ENCODE results near the gene FBXL19.

The FBXL19 gene

GRCh38 chr16:30980959-30981358 lies 57.6 kb downstream of the FBXL19 start:
- Histone ChIP-seq H3K9ac (no peak overlapping the region), H4K20me1 (peaks cover 54% of the 10 kb centered on the region), H3K27ac (no peak overlapping the region), H3K27me3 (no peaks in the 10 kb centered on the region), H3K4me2 (no peak overlapping the region), H3K9me3 (no peaks in the 10 kb centered on the region), H3K4me3 (no peak overlapping the region), H3K4me1 (peaks cover 26% of the 10 kb centered on the region), H3K36me3 (peaks cover 92% of the 10 kb centered on the region)
- no peak for TF ChIP-seq Cebpa-rat (IDR thresholded peaks at IDR 0.05)

- Histone ChIP-seq H3K4me1 (peaks cover 26% of the 10 kb centered on the region), H3K27ac (no peak overlapping the region), H3K9me3 (no peaks in the 10 kb centered on the region), H3K36me3 (peaks cover 92% of the 10 kb centered on the region), H4K20me1 (peaks cover 36% of the 10 kb centered on the region), H3K27me3 (no peaks in the 10 kb centered on the region), H3K9ac (no peak overlapping the region), H3K4me3 (no peak overlapping the region), H3K4me2 (no peak overlapping the region)
- no peak for TF ChIP-seq Cebpa-rat (IDR thresholded peaks at IDR 0.05)
Observed at GRCh38 chr16:30982548-30983288, 59.3 kb downstream of the FBXL19 start.

- TF ChIP-seq Cebpa-rat (IDR thresholded peaks at IDR 0.05) = no peak
- Histone ChIP-seq H3K36me3 (peaks cover 92% of the 10 kb centered on the region), H4K20me1 (peaks cover 29% of the 10 kb centered on the region), H3K4me2 (peak overlapping the region; percentile 41; the same call in 1 of the 2 replicates), H3K4me3 (no peak overlapping the region), H3K27me3 (no peaks in the 10 kb centered on the region), H3K4me1 (peaks cover 26% of the 10 kb centered on the region), H3K27ac (peak overlapping the region; percentile 60; the same call in 1 of the 2 replicates), H3K9ac (no peak overlapping the region), H3K9me3 (no peaks in the 10 kb centered on the region)
Observed at GRCh38 chr16:30983289-30983889, 60.0 kb downstream of the FBXL19 start.

- H3K9ac ChIP-seq = peak overlapping the region; percentile 27; the same call in 1 of the 2 replicates
- H3K27ac ChIP-seq = peak overlapping the region; percentile 60
- no peaks in the 10 kb centered on the region for H3K27me3 ChIP-seq
- peaks cover 26% of the 10 kb centered on the region for H3K4me1 ChIP-seq
- H3K9me3 ChIP-seq = no peaks in the 10 kb centered on the region
- H3K36me3 ChIP-seq = peaks cover 87% of the 10 kb centered on the region
- TF ChIP-seq Cebpa-rat (IDR thresholded peaks at IDR 0.05) = no peak
- H3K4me3 ChIP-seq = no peak overlapping the region
- peak overlapping the region; percentile 41; the same call in 1 of the 2 replicates for H3K4me2 ChIP-seq
- peaks cover 24% of the 10 kb centered on the region; the same call in 1 of the 2 replicates for H4K20me1 ChIP-seq
Observed at GRCh38 chr16:30983898-30984610, 60.7 kb downstream of the FBXL19 start.

GRCh38 chr16:30984669-30985400 lies 61.5 kb downstream of the FBXL19 start, which contains the start of gene HSD3B7:
Gene HSD3B7 (plus strand): TSS chr16:30985207. CDS start chr16:30985659, 452 bp downstream.
- Histone ChIP-seq H3K9ac (peak within 1 kb of the TSS; percentile 27; the same call in 1 of the 2 replicates), H3K4me1 (peaks cover 26% of the 10 kb centered on the region), H3K27me3 (no peaks in the 10 kb centered on the region), H3K4me2 (peak within 1 kb of the TSS; percentile 50), H3K36me3 (peaks cover 81% of the 10 kb centered on the region), H4K20me1 (peaks cover 24% of the 10 kb centered on the region; the same call in 1 of the 2 replicates), H3K9me3 (no peaks in the 10 kb centered on the region), H3K27ac (peak within 1 kb of the TSS; percentile 60), H3K4me3 (no peak within 1 kb of the TSS)
- no peak for TF ChIP-seq Cebpa-rat (IDR thresholded peaks at IDR 0.05)

- peaks cover 74% of the 10 kb centered on the region for H3K36me3 ChIP-seq
- peaks cover 24% of the 10 kb centered on the region; the same call in 1 of the 2 replicates for H4K20me1 ChIP-seq
- H3K9me3 ChIP-seq = no peaks in the 10 kb centered on the region
- no peak overlapping the region for H3K4me3 ChIP-seq
- H3K27me3 ChIP-seq = no peaks in the 10 kb centered on the region
- no peak overlapping the region for H3K27ac ChIP-seq
- peaks cover 26% of the 10 kb centered on the region for H3K4me1 ChIP-seq
- H3K4me2 ChIP-seq = peak overlapping the region; percentile 50
- no peak for TF ChIP-seq Cebpa-rat (IDR thresholded peaks at IDR 0.05)
- H3K9ac ChIP-seq = no peak overlapping the region
Observed at GRCh38 chr16:30985401-30986128, 62.2 kb downstream of the FBXL19 start.

GRCh38 chr16:30986129-30986991 lies 63.0 kb downstream of the FBXL19 start:
- Histone ChIP-seq H3K9ac (no peak overlapping the region), H3K9me3 (no peaks in the 10 kb centered on the region), H3K4me1 (peaks cover 26% of the 10 kb centered on the region), H4K20me1 (peaks cover 24% of the 10 kb centered on the region; the same call in 1 of the 2 replicates), H3K27ac (no peak overlapping the region), H3K4me3 (no peak overlapping the region), H3K4me2 (no peak overlapping the region), H3K36me3 (peaks cover 66% of the 10 kb centered on the region), H3K27me3 (no peaks in the 10 kb centered on the region)
- no peak for TF ChIP-seq Cebpa-rat (IDR thresholded peaks at IDR 0.05)

- Histone ChIP-seq H3K27ac (no peak overlapping the region), H3K36me3 (peaks cover 52% of the 10 kb centered on the region), H4K20me1 (peaks cover 21% of the 10 kb centered on the region; the same call in 1 of the 2 replicates), H3K27me3 (no peaks in the 10 kb centered on the region), H3K4me2 (no peak overlapping the region), H3K4me3 (no peak overlapping the region), H3K4me1 (peaks cover 26% of the 10 kb centered on the region), H3K9ac (no peak overlapping the region), H3K9me3 (no peaks in the 10 kb centered on the region)
- TF ChIP-seq Cebpa-rat (IDR thresholded peaks at IDR 0.05) = no peak
Observed at GRCh38 chr16:30987581-30988190, 64.3 kb downstream of the FBXL19 start.
